GM18517 (cell line): ENCODE data around the gene RARRES2.
"Not testable (repeated sequence)": the region's sequence is repeated elsewhere in the genome, so short reads cannot be mapped to it uniquely, and the experiment has no call there.

Experiments used
- ATAC-seq: cut with Tn5 transposase; IDR thresholded peaks from one replicate; pipeline ENCODE4 v1.9.1; 2021; ENCODE audit warnings: mild to moderate bottlenecking, moderate library complexity; ENCODE audit not compliant: unreplicated experiment

Gene RARRES2

DNA sequence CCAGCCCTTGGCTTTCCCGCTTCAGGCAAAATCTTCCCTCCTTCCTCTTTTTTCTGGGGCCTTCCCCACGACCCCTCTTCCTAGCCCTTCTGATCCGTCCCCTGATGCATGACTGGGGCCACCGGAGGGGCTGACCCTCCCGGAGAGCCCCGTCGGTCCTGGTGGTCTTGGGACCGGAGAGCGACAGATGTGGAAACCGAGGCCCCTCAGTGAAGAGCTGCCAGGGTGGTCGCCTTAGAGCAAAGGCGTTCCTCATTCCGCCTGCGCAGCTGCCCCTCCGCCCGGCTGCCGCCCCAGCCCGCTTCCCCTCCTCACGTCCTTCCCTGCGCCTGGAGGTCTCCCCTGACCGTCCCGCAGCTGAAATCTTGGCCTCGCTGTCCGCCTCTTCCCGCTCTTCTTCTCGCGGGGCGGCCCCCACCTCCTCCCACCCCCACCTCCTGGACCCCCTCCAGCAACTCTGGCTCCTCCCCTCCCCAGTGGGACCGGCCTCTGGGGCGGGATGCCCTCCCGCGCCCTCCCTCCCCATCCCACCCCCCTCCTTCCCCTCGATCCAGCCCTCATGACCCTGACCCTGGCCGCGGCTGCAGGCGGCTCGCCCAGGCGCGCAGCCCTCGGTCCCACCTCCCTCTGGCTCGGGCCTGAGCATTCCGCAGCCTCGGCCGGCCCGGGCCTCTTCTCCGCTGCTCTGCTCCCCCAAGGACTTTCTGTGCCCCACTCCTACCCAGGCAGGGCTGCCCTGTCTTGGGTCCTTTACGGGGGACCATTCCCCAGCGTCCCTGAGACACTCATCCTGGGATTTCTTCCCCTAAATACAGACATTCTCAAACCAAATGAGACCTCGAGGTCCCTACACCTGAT, at the start of gene RARRES2:
Gene RARRES2, minus strand, starts transcription at position 367 of the 858 bp plus-strand sequence. CDS start 1,020 bp downstream, outside the sequence.
- no peak for ATAC-seq

DNA sequence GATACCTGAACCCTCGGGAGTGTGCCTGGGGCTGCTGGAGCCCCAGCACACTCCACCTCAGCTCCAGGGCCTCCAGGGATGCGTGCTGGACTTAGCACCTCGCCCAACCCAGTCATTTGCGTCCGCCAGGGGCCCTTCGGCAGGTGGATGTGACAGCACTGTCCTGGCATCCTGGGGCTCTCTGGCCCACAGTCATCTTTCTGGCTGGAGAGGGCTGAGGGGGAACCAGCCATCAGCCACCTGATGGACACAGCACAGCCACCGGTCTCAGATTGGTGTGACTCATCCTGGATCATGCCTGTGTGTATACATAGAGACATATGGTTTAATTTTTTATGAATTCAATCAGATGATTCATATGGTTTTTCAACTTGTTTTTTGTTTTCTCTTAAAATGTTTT, 48.8 kb upstream of the RARRES2 start:
- ATAC-seq, result no peak

DNA sequence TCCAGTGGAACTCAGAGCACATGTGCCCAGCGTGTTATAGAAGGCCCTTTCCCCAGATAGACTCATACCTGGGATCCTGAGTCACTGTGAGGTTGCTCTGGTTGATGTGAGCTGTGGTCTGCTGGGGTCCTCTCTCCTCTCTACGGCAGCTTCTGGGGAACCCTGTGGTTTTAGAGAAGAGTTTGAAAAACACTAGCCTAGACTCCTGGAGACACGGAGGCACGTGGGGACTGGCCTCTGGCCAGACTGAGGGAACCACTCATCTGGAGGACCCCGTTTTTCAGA, 48.0 kb upstream of the RARRES2 start:
- no peak for ATAC-seq

DNA sequence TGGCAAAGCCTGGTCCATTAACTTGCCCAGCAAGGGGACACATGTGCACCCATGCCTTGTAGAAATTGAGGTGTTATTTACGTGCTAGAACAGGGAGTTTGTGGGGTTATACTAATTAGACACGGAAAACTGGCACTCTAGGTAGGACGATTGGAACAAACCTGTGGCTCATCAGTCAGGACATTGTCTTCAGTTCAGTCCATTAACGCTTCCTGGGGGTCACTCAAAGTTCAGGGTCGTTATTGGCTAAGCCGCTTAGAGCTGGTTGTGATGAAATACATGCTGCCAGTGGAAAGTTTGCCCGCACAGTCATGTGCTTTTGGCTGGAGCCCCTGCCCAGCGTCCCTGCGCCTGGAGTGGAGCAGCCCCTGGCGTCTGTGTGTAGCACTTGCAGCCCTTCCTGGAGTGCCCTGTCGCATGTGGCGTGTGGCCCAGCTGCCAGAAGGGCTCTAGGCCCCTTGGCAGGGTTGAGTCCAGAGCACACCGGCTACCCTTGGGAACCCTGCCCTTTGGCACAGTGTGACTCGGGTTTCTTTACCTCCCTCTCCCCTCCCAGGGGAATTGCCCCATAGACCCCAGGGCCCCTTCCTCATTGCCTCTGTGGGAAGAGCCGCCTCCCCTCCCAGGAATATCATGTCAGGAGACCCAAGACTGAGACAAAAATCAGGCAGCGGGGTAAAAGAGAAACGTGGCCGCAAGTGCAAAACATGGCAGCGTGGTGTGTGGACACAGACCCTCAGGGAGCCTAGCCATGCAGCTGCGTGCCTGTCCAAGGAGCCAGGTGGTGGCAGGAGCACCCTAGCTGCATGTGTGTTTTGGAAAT, 47.5 kb upstream of the RARRES2 start:
- ATAC-seq, result no peak

DNA sequence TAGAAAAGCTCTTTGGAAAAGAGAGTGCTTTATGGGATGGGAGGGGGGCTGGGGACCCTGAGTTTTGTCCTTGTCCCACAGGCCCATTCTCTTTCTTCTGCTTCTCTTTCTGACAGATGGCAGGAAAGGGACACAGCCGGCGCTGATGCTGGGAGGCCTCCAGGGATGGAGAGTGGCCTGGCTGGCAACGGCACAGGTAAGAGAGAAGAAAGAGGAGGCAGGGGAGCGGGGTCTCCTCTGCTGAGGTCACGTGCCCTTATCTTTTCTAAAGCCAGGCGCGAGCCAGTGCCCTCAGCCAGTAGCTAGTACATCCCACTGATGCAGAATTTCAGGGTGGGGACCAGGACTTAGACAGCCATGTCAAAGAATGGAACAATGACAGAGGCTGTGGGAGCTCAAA, 46.9 kb upstream of the RARRES2 start:
- no peak for ATAC-seq

DNA sequence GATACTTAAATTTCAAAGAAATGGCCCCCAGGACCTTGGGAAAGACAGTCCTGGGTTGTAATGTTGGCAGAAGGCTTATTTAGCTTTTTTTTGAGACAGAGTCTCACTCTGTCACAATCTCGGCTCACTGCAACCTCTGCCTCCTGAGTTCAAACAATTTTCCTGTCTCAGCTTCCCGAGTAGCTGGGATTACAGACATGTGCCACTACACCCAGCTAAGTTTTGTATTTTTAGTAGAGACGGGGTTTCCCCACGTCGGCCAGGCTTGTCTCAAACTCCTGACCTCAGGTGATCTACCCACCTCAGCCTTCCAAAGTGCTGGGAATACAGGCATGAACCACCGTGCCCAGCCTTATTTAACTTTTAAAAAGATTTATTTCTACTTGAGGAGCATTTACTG, 44.5 kb upstream of the RARRES2 start:
- ATAC-seq, result not testable (repeated sequence)

DNA sequence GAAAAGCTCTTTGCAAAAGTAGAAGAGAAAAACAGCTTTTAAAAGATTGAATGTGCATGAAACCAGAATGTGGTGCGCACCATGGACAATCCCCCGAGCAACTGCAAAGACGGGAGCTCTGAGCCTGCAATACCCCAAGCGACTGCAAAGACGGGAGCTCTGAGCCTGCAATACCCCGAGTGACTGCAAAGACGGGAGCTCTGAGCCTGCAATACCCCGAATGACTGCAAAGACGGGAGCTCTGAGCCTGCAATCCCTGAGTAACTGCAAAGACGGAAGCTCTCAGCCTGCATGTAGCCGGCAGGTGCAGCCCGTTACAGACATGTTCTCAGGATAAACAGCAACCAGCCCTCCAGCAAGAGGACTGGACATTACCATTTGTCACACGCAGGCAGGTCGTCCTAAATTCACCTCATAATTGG, 43.9 kb upstream of the RARRES2 start:
- no peak for ATAC-seq

DNA sequence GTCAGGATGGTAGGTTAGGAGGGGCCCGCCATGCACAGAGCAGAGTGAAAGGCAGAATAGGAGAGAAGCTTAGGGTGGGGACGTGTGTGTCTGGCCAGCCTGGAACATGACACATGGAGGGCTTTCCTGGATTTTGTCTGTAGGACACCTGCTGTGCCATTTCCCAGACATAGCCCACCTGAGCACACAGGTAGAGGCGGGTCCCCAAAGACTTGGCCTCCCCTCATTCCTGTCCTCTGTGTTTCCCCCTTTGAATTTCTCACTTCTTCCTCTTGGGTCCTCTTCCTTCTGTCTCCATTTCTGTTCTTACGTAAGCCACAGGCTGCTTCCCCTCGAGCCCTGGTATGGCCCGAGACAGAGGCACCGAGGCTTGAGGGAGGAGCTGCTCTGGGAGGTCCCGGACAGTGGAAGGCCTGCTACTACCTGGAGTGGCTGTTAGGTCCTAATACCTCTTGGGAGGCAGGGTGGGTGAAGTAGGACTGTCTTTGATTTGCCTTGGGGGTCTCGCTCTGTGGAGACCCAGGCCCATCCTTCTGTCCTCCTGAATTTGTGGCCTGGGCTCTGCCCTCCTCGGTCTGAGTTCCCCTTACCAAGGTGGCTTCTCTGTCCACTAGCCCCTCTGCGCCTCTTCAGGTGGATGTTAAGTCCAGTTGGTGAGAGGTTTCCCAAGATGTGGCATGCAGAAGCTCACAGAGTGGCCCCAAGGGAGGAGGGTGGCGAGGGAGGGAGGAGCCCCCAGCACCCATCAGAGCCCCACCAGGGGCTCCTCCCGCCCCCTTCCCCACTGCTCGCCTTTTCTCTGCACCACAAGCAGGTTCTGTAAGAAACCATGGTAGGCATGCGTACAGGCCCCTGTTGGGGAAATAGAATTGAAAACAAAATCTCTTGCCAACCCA, 43.2 kb upstream of the RARRES2 start:
- no peak for ATAC-seq

DNA sequence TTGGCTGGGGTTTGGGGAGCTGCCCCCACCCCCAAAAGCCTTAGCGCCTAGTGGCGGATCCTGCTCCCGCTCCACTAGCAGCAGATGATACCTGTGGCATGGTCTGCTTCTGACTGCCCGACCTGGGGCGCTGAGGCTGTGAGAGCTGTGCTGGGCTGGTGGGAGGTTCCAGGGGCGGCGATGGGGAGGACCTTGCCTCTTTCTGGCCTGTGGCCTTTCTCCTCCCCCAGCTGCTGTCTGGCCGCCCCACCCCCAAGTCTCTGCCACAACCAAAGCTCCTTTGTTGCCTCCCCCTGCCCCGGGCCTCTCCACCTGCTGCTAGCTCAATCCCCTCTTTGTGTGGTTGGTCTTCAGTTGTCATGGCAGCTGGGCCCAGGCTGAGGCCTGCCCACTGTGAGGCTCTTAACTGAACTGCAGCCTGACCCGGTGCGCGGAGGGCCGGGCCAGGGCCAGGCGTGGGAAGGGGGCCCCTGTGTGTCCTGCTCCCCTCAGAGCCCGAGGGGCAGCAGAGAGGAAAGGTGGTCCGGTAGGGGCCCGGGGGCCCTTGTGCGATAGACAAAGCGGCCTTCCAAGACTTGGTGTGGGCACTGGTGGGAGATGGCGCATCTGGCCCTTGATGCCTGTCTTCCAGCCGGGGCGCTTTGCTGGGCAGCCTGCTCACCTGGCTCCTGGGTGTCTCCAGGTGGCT, 42.4 kb upstream of the RARRES2 start:
- no peak for ATAC-seq

DNA sequence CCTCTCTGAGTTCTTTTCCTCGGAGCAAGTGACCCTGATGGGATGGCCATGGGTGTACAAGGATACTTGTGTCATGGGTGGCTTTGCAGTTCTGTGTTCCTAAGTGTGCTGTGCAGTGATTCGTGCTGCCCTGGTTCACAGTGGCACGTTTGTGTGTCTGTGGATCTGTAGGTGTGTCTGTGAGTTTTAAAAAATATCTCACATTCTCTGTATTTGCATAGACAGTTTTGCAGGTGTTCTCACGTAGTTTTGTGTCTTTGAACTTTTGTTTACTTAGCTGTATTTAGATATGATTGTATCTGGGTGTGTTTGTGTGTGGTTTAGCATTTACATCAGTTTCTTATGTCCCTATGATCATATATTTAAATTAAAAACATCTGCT, 41.4 kb upstream of the RARRES2 start:
- ATAC-seq, result no peak

DNA sequence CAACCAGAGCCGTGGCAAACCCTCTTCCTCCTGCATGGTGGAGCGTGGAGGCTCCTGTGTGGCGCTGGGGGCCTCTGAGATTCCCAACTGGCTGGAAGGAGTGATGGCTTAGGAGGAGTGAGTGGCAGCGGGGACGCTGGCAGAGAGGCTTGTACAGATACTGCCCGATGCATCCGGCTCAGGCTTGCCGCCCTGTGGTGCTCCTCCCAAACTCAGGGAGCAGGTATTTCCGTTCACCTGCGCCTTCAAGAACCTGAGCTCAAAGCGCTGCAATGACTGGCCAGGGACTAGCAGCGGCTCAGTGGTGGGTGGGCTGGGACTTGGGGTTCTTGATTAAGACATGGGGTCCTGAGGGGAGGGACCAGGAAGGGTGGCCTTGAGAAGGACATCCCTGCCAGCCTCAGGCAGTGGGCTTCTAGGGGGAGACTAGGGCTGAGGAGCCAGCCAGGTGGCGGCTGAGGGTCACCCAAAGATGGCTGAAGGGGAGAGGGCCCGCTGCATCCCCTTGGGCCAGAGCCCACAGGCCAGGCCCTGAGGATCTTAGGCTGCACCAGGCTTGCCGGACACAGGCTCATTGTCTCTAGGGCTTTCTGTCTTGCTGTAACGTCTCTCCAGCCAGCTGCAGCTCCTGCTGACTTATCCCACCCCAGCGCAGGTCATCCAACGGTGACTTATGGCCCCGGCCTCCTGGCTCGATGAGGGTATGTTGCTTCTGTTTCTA, 40.9 kb upstream of the RARRES2 start:
- no peak for ATAC-seq

DNA sequence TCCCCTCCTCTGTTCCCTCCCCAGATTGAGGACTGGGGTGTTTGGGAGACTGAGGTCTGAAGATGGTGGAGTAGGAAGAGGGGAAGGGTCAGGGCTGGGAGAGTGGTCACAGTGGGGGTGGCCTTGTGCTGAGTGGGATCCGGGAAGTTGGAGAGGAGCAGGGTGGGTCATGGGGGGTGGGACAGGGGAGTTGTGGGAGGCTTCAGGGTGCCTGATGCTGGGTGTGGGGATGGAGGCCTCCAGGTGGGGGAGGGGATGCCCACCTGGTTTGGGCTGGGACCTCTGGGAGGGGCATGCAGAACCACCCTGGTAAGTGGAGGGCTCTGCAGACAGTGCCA, 40.3 kb upstream of the RARRES2 start:
- ATAC-seq, result no peak

DNA sequence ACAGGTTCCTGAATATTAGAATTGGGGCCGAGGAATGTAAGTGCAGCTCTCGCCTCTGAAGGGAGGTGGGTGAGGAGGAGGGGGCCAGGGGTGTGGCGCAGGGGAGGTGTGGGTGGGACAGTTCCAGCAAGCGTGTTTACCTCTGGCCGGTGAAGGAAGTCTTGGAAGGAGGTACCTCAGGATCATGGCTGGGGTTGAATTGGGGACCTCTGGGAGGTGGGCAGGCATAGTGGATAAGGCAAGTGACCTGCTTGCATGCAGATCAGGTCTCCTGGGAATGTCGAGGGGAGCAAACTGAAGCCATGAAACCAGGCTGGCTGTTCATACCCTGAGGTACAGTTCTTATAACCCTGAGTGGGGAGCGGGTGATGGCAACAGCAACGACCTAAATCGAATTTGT, 39.7 kb upstream of the RARRES2 start:
- no peak for ATAC-seq

DNA sequence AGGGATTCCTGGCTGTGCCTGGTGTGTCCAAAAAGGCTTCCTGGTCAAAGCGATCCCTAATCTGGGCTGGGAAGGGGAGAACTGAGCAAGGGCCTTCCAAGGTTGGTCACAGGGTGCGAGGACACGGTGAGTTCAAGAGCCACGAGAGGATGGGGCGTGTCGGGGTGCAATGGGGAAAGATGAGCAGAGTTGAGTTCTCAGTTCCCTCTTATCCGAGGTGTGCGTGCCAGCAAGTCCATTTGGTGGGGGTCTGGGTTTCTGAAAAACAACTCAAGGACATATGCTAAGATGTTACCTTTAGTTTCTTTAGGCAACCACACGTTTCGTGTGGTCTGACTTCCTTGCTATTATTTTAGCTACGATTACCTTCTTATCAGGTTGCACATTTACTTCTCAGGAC, 39.0 kb upstream of the RARRES2 start:
- no peak for ATAC-seq

DNA sequence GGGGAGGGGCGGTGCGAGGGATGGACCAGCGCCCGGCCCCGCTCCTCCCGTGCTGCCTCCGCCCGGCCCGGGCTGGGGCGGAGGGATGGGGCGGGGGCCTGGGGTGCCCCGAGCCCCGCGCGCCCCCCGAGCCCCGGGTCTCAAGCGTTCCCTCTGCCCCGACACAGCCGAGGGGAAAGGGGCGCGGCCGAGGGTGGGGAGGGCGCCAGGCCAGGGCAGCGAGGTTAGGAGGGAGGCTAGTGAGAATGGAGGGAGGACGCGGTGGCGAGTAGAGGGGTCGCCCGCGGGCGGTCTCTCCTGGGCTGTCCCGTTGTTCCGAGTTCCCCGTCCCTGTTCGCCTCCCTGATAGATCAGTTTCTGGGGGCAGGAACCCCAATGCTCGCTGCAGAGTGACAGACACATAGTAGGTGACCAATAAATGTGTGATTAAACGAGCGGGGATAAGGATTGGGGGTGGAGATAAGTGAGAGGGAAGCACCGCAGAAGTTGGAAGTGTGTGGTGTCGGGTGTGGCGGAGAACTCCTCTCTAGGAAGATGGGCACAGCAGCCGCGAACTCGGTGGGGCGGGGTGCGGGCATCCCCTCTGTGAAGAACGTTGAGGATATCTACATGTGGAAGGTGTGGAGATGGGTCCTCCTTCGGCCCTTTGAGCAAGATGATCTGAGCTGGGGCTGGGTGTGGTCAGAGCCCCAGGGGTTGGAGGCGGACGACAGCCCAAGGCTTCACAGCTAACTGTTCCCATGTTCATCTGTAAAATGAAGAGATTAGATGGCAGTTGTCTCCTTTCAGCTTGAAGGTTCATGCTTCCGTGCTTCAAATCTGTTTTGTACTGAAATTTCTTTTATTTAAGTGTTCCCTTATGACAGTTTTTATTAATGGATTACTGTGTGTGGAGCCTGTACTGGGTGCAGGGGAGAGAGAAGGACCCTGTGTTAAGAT, 38.3 kb upstream of the RARRES2 start:
- no peak for ATAC-seq

DNA sequence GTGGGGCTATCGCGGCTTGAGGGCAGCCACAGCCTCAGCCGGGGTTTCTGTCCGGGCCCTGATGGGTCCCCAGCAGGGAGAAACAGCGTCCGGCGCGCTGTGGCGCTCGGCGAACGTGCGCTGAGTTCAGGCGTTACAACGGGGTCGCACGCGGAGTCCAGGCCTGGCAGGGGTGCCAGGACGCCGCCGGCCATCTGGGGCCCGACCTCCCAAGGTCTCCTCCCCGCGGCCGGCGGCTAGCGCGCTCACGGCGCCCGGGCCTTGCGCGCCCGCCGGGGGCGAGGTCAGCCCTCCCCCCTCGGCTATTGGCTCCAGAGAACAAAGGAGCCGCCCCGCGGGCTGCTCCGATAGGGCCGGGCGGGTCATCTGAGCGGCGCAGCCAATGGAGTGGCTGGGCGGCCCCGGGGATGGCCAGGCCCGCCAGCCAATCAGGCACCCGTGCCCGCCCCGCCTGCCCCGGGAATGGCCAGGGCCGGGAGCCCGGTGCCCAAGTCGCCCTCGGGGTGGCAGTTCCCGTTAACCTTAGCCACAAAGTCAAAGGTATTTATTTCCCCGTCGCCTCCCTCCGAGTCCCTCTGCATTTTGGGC, 37.5 kb upstream of the RARRES2 start, which contains the start of gene ZNF775:
Gene ZNF775, plus strand, starts transcription at position 478 of the 588 bp plus-strand sequence. CDS start 9,141 bp downstream, outside the sequence.
- ATAC-seq, result peak; percentile 66

DNA sequence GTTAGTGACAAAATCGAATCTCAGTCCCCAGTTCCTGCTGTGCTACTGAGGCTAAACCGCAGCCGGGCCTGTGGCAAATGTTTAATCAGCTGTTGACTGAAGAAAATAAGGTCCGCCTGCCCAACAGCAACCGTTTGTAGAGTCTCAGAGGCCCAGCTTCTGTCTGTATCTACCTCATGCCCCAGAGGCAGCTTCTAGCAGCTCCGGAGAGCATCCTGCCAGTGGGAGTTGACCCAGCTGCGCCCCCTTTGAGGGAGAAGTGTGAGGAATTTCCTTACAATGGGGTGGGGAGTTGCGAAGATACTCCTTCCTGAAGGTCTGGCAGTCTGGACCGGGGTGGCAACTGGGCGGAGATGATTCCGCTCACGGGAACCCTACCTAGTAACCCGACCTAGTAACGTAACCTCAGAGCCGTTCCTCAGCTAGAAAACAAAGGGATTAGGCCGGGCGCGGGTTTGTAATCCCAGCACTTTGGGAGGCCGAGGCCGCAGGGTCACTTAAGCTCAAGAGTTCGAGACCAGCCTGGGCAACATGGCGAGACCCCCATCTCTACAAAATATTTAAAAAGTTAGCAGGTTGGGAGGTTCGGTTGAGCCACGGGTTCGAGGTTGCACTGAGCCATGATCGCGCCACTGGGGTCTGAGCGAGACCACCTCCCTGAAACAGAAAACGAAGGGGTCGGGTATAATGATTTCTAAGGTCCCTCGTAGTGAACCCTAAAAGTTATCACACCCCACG, 36.9 kb upstream of the RARRES2 start:
- ATAC-seq, result no peak

DNA sequence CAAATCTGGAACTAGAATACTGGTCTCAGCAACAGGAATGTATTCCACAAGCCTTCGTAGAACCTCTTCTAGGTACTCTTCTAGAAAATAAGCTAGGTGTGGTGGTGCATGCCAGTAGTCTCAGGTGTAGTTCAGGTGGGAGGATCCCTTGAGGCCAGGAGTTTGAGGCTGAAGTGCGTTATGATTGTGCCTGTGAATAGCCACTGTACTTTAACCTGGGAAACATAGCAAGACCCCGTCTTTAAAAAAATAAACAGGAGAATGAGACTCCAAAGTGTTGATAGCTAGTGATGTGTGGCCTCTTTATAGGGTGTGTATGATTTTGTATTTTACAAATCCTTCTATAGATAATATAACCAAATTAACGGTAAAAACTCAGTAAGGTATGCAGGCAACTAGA, 36.2 kb upstream of the RARRES2 start:
- ATAC-seq, result no peak
